Measurements from ENCODE around the gene TAF11.
"Not testable (repeated sequence)": the region's sequence is repeated elsewhere in the genome, so short reads cannot be mapped to it uniquely, and the experiment has no call there.

Gene TAF11

GRCh38 chr6:34864007-34864406 lies 23.8 kb downstream of the TAF11 start:
- DNase-seq: no peak

GRCh38 chr6:34860776-34861175 lies 27.1 kb downstream of the TAF11 start:
- no peak for DNase-seq

GRCh38 chr6:34859951-34860350 lies 27.9 kb downstream of the TAF11 start:
- DNase-seq: no peak

- DNase-seq: no peak
These were observed 29.2 kb downstream of the TAF11 start for GRCh38 chr6:34858681-34859080.

- no peak for DNase-seq
These were observed 32.4 kb downstream of the TAF11 start for GRCh38 chr6:34855463-34855862.

GRCh38 chr6:34852406-34853085 lies 35.3 kb downstream of the TAF11 start:
- no peak for DNase-seq

- DNase-seq: no peak
These were observed 36.5 kb downstream of the TAF11 start for GRCh38 chr6:34851361-34851760.

GRCh38 chr6:34849066-34849465 lies 38.8 kb downstream of the TAF11 start:
- DNase-seq: not testable (repeated sequence)

GRCh38 chr6:34839666-34840352 lies 48.0 kb downstream of the TAF11 start:
- no peak for DNase-seq

GRCh38 chr6:34837528-34837927 lies 50.3 kb downstream of the TAF11 start:
- no peak for DNase-seq

- DNase-seq: no peak
These were observed 51.4 kb downstream of the TAF11 start for GRCh38 chr6:34836451-34836850.

- DNase-seq: no peak
These were observed 51.8 kb downstream of the TAF11 start for GRCh38 chr6:34836008-34836407.

- DNase-seq: no peak
These were observed 52.9 kb downstream of the TAF11 start for GRCh38 chr6:34834789-34835518.

- DNase-seq: no peak
These were observed 54.9 kb downstream of the TAF11 start for GRCh38 chr6:34832942-34833341.

GRCh38 chr6:34829137-34829536 lies 58.7 kb downstream of the TAF11 start:
- DNase-seq: no peak

Measured in activated CD4-positive, alpha-beta T cell treated with anti-CD3 and anti-CD28 coated beads, Interleukin-2, amount 50 U/mL, for 1 hour (primary cell).